ENCODE data around the gene ACER2.

DNA sequence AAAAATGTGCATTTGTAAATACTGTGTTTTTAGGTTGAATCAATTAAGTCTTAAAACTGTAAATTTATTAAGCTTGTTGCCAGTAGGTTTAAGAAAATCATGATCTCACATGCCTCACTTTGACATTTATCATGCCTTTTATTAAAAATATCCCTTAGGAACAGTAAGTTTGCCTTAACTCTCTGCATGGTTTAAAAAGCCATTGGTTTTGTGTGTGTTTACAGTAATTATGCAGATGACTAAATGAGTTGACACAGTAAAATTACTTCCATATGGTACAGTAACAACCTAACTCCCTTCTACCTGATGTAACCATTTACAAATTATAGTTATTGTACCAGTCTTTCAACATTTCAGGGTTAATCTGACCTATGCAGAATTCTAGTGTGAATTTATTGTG is 35.3 kb upstream of the ACER2 start:
- TF ChIP-seq, protein P1, sequence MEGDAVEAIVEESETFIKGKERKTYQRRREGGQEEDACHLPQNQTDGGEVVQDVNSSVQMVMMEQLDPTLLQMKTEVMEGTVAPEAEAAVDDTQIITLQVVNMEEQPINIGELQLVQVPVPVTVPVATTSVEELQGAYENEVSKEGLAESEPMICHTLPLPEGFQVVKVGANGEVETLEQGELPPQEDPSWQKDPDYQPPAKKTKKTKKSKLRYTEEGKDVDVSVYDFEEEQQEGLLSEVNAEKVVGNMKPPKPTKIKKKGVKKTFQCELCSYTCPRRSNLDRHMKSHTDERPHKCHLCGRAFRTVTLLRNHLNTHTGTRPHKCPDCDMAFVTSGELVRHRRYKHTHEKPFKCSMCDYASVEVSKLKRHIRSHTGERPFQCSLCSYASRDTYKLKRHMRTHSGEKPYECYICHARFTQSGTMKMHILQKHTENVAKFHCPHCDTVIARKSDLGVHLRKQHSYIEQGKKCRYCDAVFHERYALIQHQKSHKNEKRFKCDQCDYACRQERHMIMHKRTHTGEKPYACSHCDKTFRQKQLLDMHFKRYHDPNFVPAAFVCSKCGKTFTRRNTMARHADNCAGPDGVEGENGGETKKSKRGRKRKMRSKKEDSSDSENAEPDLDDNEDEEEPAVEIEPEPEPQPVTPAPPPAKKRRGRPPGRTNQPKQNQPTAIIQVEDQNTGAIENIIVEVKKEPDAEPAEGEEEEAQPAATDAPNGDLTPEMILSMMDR (optimal IDR thresholded peaks at IDR 0.05 in 1 of 3, IDR thresholded peaks at IDR 0.05 in 1 of 3, conservative IDR thresholded peaks at IDR 0.05 in 1 of 3; ENCODE audit: extremely low read depth in 1 of 3, insufficient read depth in 2 of 3, low read length in 3 of 3), result no peak
- no peak for TF ChIP-seq EZH2 (IDR thresholded peaks at IDR 0.05; ENCODE audit: low read length)

All from keratinocyte (primary cell).